HFFc6 (cell line): Measurements from ENCODE around the gene CHTF18. TPM values are rescaled to one million over a fixed set of nuclear protein-coding genes. Genes with fewer than 3 reads are reported as not detected.
"Not testable (repeated sequence)": the region's sequence is repeated elsewhere in the genome, so short reads cannot be mapped to it uniquely, and the experiment has no call there.

Experiments
- DNase-seq: peaks from one replicate; pipeline ENCODE4 v3.0.0-alpha.2; 2018
- H3K27ac Mint-ChIP-seq: 2 replicates; pipeline ENCODE4 v1.8.0; 2020; ENCODE audit warnings: mild to moderate bottlenecking, mixed read lengths
- H3K27me3 Mint-ChIP-seq: 2 replicates; pipeline ENCODE4 v1.8.0; 2021; ENCODE audit warnings: mild to moderate bottlenecking, moderate library complexity, mixed read lengths; ENCODE audit not compliant: insufficient read depth
- H3K36me3 Mint-ChIP-seq: 2 replicates; pipeline ENCODE4 v1.8.0; 2021; ENCODE audit warnings: low read depth, mixed read lengths
- H3K4me1 Mint-ChIP-seq: 2 replicates; pipeline ENCODE4 v1.8.0; 2020; ENCODE audit warnings: low read depth, mixed read lengths
- H3K4me3 Mint-ChIP-seq: 2 replicates; pipeline ENCODE4 v1.8.0; 2020; ENCODE audit warnings: mild to moderate bottlenecking, moderate library complexity, mixed read lengths
- H3K9me3 Mint-ChIP-seq: 2 replicates; pipeline ENCODE4 v1.8.0; 2020; ENCODE audit warnings: mild to moderate bottlenecking, mixed read lengths
- total RNA-seq, 6 experiments: library from RNA; stranded (reverse); fragmentation: NEBNext Ultra II Directional; extraction: Animal tissue kit (Norgen Biotek cat#: 25700); gene quantifications; 2 replicates in 1 of 6; 3 replicates in 5 of 6; pipeline ENCODE4 v1.2.3, GENCODE V29; 2021
- TF ChIP-seq, protein P1 (sequence below): fragments of 200-600 bp; sonication (generic); IDR thresholded peaks from 2 replicates; pipeline ENCODE4 v1.5.0; 2021; ENCODE audit warnings: antibody characterized with exemption, mild to moderate bottlenecking

The CHTF18 gene
- total RNA-seq, 6 experiments from 2014 or later, result 15.2 to 31.7 (median 26.0) TPM

DNA sequence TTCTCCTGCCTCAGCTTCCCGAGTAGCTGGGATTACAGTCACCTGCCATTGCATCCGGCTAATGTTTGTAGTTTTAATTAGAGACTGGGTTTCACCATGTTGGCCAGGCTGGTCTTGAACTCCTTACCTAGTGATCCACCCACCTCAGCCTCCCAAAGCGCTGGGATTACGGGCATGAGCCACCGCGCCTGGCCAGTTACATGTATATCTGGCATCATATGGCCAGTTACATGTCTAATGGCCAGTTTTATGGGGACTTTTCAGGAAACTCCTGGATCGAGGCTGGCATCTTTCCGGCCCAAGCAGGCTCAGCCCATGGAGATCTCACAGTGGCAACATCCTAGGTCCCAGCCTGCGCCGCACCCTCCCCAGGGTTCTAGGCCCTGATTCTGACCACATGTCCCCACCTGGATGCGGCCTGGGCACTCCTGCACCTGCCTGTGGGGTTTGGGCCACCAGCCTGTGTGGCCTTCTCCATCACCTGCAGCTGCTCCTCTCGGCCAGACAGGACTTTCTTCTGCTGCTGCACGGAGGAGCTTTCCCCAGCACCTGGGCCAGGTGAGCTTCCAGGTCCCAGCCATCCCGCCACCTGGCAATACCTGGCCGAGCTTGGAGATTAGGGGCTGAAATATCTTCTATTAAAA is 46.3 kb upstream of the CHTF18 start:
- Mint-ChIP-seq H3K4me1 (peaks cover 9% of the 10 kb centered on the region; the same call in 1 of the 2 replicates), H3K36me3 (0 out of 2 replicates have a peak, but pooled peaks cover 4% of the 10 kb centered on the region), H3K9me3 (no peaks in the 10 kb centered on the region), H3K27ac (no peak overlapping the region), H3K27me3 (peaks cover 3% of the 10 kb centered on the region; the same call in 1 of the 2 replicates), H3K4me3 (peak overlapping the region; percentile 73; the same call in 1 of the 2 replicates)
- no peak for DNase-seq
- TF ChIP-seq, protein P1, sequence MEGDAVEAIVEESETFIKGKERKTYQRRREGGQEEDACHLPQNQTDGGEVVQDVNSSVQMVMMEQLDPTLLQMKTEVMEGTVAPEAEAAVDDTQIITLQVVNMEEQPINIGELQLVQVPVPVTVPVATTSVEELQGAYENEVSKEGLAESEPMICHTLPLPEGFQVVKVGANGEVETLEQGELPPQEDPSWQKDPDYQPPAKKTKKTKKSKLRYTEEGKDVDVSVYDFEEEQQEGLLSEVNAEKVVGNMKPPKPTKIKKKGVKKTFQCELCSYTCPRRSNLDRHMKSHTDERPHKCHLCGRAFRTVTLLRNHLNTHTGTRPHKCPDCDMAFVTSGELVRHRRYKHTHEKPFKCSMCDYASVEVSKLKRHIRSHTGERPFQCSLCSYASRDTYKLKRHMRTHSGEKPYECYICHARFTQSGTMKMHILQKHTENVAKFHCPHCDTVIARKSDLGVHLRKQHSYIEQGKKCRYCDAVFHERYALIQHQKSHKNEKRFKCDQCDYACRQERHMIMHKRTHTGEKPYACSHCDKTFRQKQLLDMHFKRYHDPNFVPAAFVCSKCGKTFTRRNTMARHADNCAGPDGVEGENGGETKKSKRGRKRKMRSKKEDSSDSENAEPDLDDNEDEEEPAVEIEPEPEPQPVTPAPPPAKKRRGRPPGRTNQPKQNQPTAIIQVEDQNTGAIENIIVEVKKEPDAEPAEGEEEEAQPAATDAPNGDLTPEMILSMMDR, result no peak

DNA sequence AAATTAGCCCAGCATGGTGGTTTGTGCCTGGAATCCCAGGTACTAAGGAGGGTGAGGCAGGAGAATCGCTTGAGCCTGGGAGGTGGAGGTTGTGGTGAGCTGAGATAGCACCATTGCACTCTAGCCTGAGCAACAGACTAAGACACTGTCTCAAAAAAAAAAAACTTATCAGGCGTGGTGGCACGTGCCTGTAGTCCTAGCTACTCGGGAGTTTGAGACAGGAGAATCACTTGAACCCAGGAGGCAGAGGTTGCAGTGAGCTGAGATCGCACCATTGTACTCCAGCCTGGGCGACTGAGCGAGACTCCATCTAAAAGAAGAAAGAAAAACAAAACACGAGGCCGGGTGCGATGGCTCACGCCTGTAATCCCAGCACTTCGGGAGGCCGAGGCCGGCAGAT is 45.5 kb upstream of the CHTF18 start:
- not testable (repeated sequence) for H3K4me1 Mint-ChIP-seq, H3K36me3 Mint-ChIP-seq, H3K27me3 Mint-ChIP-seq, H3K9me3 Mint-ChIP-seq, H3K4me3 Mint-ChIP-seq, H3K27ac Mint-ChIP-seq, DNase-seq

GRCh38 chr16:743794-744500 is 44.5 kb upstream of the CHTF18 start:
- Mint-ChIP-seq H3K36me3 (no peaks in the 10 kb centered on the region), H3K9me3 (no peaks in the 10 kb centered on the region), H3K4me3 (no peak overlapping the region), H3K27me3 (peaks cover 3% of the 10 kb centered on the region; the same call in 1 of the 2 replicates), H3K27ac (no peak overlapping the region), H3K4me1 (peaks cover 10% of the 10 kb centered on the region; the same call in 1 of the 2 replicates)
- DNase-seq, result no peak
- TF ChIP-seq, protein P1, result peak; percentile 50

DNA sequence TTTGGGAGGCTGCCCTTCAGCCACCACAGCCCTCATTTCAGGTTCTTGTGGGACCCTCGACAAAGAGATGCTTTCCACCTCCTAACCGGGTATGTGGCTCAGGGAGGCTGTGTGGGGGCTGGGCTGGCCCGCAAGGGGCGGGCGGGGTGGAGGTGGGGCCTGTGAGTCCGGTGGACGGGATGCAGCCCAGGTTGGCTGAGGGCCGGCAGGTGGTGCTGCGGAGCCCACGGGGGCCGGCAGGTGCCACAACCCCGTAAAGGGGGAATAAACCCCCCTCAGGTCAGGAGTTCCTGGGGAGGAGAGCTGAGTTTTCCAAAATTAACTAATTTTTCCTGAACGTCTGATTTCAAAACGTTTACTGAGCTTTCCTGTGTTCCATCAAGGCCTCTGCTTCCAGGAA is 42.7 kb upstream of the CHTF18 start:
- Mint-ChIP-seq H3K9me3 (no peaks in the 10 kb centered on the region), H3K36me3 (no peaks in the 10 kb centered on the region), H3K4me3 (no peak overlapping the region), H3K27ac (no peak overlapping the region), H3K4me1 (peaks cover 6% of the 10 kb centered on the region; the same call in 1 of the 2 replicates), H3K27me3 (peaks cover 3% of the 10 kb centered on the region; the same call in 1 of the 2 replicates)
- TF ChIP-seq, protein P1, result peak; percentile 65
- no peak for DNase-seq

- Mint-ChIP-seq H3K9me3 (no peaks in the 10 kb centered on the region), H3K36me3 (no peaks in the 10 kb centered on the region), H3K4me1 (peaks cover 6% of the 10 kb centered on the region; the same call in 1 of the 2 replicates), H3K4me3 (no peak overlapping the region), H3K27ac (no peak overlapping the region), H3K27me3 (peaks cover 5% of the 10 kb centered on the region; the same call in 1 of the 2 replicates)
- TF ChIP-seq, protein P1, result no peak
- DNase-seq, result no peak
Observed at GRCh38 chr16:746637-747036, 41.8 kb upstream of the CHTF18 start.
